ENCODE data around the gene CEACAM19. TPM values are rescaled to one million over a fixed set of nuclear protein-coding genes. Genes with fewer than 3 reads are reported as not detected.

The CEACAM19 gene
- total RNA-seq, 2 experiments from 2014 or later, result 0.31 to 0.57 TPM

DNA sequence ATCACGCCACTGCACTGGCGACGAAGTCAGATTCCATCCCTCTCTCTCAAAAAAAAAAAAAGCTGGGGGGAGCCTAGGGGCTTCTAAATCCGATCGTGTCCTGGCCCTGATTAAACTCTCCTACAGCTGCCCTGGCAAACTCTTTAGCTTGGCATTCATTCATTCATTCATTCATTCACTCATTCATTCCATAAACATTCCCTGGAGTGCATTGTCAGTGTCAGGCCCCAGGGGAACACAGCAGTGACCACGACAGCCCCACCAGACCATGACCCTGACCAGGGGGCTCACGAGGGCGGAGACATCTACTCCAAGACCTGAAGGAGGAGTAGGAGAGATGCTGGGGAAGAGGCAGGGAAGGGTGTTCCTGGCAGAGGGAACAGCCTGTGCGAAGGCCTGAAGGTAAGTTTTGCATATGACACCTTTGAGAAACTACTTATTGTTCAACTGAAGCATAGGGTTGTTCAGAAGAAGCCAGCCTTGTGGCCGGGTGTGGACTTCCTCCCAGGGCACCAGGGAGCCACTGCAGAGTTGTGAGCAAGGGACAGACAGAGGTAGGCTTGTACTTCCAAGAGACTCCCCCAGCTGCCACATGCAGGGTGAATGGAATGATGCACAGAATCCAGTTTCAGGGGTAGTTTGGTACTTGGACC, 52.1 kb downstream of the CEACAM19 start:
- Mint-ChIP-seq H3K4me1 (ENCODE audit: low read depth) (peaks cover 34% of the 10 kb centered on the region), H3K27me3 (peaks cover 2% of the 10 kb centered on the region), H3K4me3 (no peak overlapping the region), H3K9me3 (no peaks in the 10 kb centered on the region), H3K36me3 (no peaks in the 10 kb centered on the region), H3K27ac (no peak overlapping the region)
- ChIA-PET CTCF (interaction anchor here (0.6 to 7.1 kb wide), 46 partner anchors 9 to 1047 kb away, joined by 3 to 434 read pairs (median 5); partner anchors contain the start of genes BCAM, CBLC and NECTIN2), POLR2A (interaction anchor here (1.5 to 3.0 kb wide), 3 partner anchors 30 to 166 kb away, joined by 3 to 20 read pairs (median 7); no protein-coding TSS in a partner anchor)
- DNase-seq, result no peak
- intact Hi-C loops (cut with micrococcal nuclease), result no loop called here

DNA sequence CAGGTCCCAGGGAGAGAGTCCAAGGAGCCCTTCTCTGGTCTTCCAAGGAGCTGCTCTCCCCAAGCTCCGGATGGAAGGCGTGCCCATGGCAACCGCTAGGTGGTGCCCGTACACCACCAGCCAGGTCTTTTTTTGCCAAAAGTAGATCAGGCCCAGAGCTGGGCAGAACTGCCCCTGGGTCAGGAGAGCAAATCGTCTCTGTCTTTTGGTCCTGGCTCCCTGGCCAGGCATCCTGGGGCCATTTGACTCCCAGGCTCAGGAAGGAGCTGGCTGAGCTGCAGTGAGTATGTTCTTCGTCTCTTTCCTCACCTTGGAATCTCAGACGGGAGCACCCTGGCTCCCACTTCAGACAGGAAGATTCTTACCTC, 52.7 kb downstream of the CEACAM19 start:
- H3K36me3 Mint-ChIP-seq, result no peaks in the 10 kb centered on the region
- H3K27me3 Mint-ChIP-seq, result peaks cover 2% of the 10 kb centered on the region
- H3K4me1 Mint-ChIP-seq (ENCODE audit: low read depth), result peaks cover 35% of the 10 kb centered on the region
- intact Hi-C loops (cut with micrococcal nuclease), result loop anchor here (1.0 to 2.0 kb wide), 4 partner anchors 31 to 121 kb away; no protein-coding TSS in a partner anchor
- H3K9me3 Mint-ChIP-seq, result no peaks in the 10 kb centered on the region
- H3K4me3 Mint-ChIP-seq, result no peak overlapping the region
- ChIA-PET CTCF (interaction anchor here (0.6 to 7.1 kb wide), 46 partner anchors 9 to 1047 kb away, joined by 3 to 434 read pairs (median 5); partner anchors contain the start of genes BCAM, CBLC and NECTIN2), POLR2A (interaction anchor here (1.5 to 3.0 kb wide), 3 partner anchors 30 to 166 kb away, joined by 3 to 20 read pairs (median 7); no protein-coding TSS in a partner anchor)
- H3K27ac Mint-ChIP-seq, result peak overlapping the region; percentile 10
- peak; percentile 88 for DNase-seq

DNA sequence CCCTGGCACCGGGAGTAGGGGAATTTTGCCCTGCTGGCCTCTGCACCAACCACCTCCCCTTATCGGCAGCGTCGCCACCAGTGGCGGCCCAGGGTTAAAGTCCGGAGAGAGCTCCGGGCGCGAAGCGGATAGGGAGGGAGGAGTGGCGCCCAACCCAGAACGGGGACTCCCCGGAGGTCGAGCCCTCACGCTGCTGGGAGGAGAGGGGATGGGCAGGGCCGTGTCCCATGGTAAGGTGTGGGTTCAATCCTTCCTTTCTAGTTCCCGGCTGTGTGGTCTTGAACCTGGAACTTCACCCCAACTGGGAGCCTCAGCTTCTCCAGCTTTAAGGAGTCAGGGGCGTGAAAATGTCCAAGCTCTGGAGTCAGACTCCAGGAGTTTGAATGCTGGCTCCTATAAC, 54.0 kb downstream of the CEACAM19 start:
- POLR2A ChIA-PET, result interaction anchor here (1.6 to 3.0 kb wide), 2 partner anchors 46 to 165 kb away, joined by 3 to 20 read pairs; no protein-coding TSS in a partner anchor
- no peak for DNase-seq
- Mint-ChIP-seq H3K9me3 (no peaks in the 10 kb centered on the region), H3K4me3 (no peak overlapping the region), H3K27ac (no peak overlapping the region), H3K4me1 (ENCODE audit: low read depth) (peaks cover 35% of the 10 kb centered on the region), H3K27me3 (peaks cover 2% of the 10 kb centered on the region), H3K36me3 (no peaks in the 10 kb centered on the region)
- intact Hi-C loops (cut with micrococcal nuclease), result loop anchor here (2.0 kb wide), 2 partner anchors 30 to 120 kb away; no protein-coding TSS in a partner anchor
- CTCF ChIA-PET, result interaction anchor here (1.2 to 7.1 kb wide), 14 partner anchors 12 to 127 kb away, joined by 3 to 434 read pairs (median 16); partner anchors contain the start of genes CBLC and NECTIN2

- ChIA-PET POLR2A (interaction anchor here (3.0 kb wide), 1 partner anchor 45 kb away, joined by 20 read pairs; no protein-coding TSS in a partner anchor), CTCF (interaction anchor here (1.2 to 7.1 kb wide), 8 partner anchors 12 to 120 kb away, joined by 4 to 434 read pairs (median 38); partner anchors contain the start of genes CBLC and NECTIN2)
- intact Hi-C loops (cut with micrococcal nuclease), result loop anchor here (2.0 kb wide), 2 partner anchors 29 to 119 kb away; no protein-coding TSS in a partner anchor
- Mint-ChIP-seq H3K36me3 (no peaks in the 10 kb centered on the region), H3K27ac (peak overlapping the region; percentile 13), H3K4me1 (ENCODE audit: low read depth) (peaks cover 35% of the 10 kb centered on the region), H3K27me3 (peaks cover 2% of the 10 kb centered on the region), H3K4me3 (no peak overlapping the region), H3K9me3 (no peaks in the 10 kb centered on the region)
- no peak for DNase-seq
These were observed 54.4 kb downstream of the CEACAM19 start for GRCh38 chr19:44725684-44726083.

- H3K36me3 Mint-ChIP-seq, result no peaks in the 10 kb centered on the region
These were observed 55.2 kb downstream of the CEACAM19 start for GRCh38 chr19:44726465-44726864.

DNA sequence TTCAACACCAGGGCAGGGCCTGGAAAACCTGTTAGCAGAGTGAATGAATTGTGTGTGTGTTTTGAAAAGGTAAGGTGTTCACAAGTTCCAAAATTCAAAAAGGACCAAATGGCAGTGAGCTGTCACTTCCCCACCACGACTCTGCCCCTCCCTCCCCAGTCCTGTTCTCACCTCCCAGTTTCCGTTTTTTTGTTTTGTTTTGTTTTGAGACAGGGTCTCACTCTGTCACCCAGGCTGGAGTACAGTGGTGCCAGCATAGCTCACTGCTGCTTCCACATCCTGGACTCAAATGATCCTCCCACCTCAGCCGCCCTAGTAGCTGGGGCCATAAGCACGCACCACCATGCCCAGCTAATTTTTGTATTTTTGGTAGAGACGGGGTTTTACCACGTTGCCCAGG, 56.9 kb downstream of the CEACAM19 start:
- DNase-seq, result peak; percentile 32
- ChIA-PET CTCF (interaction anchor here (0.8 to 4.8 kb wide), 5 partner anchors 13 to 71 kb away, joined by 3 to 36 read pairs (median 4); no protein-coding TSS in a partner anchor), POLR2A (interaction anchor here (1.0 to 1.1 kb wide), 2 partner anchors 21 to 43 kb away, joined by 3 read pairs; no protein-coding TSS in a partner anchor)
- H3K36me3 Mint-ChIP-seq, result no peaks in the 10 kb centered on the region
- H3K9me3 Mint-ChIP-seq, result no peaks in the 10 kb centered on the region
- H3K4me1 Mint-ChIP-seq (ENCODE audit: low read depth), result peaks cover 23% of the 10 kb centered on the region
- peaks cover 2% of the 10 kb centered on the region for H3K27me3 Mint-ChIP-seq
- H3K4me3 Mint-ChIP-seq, result peak overlapping the region; percentile 0
- H3K27ac Mint-ChIP-seq, result peak overlapping the region; percentile 42
- intact Hi-C loops (cut with micrococcal nuclease), result no loop called here

More at GRCh38 chr19:44726465-44726864, 55.2 kb downstream of the CEACAM19 start:
- intact Hi-C loops (cut with micrococcal nuclease), result no loop called here
- Mint-ChIP-seq H3K4me3 (no peak overlapping the region), H3K4me1 (ENCODE audit: low read depth) (peaks cover 35% of the 10 kb centered on the region), H3K27ac (no peak overlapping the region), H3K9me3 (no peaks in the 10 kb centered on the region), H3K27me3 (peaks cover 2% of the 10 kb centered on the region)
- ChIA-PET CTCF (interaction anchor here (0.6 to 7.1 kb wide), 4 partner anchors 33 to 119 kb away, joined by 4 to 434 read pairs (median 46); partner anchors contain the start of genes CBLC and NECTIN2), POLR2A (interaction anchor here (3.0 kb wide), 1 partner anchor 45 kb away, joined by 20 read pairs; no protein-coding TSS in a partner anchor)
- DNase-seq, result no peak

GRCh38 chr19:44729516-44730033, 58.3 kb downstream of the CEACAM19 start:
- Mint-ChIP-seq H3K9me3 (peaks cover 2% of the 10 kb centered on the region), H3K27ac (no peak overlapping the region), H3K4me3 (no peak overlapping the region), H3K27me3 (no peaks in the 10 kb centered on the region), H3K36me3 (no peaks in the 10 kb centered on the region), H3K4me1 (ENCODE audit: low read depth) (peaks cover 10% of the 10 kb centered on the region)
- CTCF ChIA-PET, result interaction anchor here (0.7 to 4.8 kb wide), 3 partner anchors 42 to 55 kb away, joined by 3 to 36 read pairs (median 8); no protein-coding TSS in a partner anchor
- no peak for DNase-seq
- intact Hi-C loops (cut with micrococcal nuclease), result no loop called here
- POLR2A ChIA-PET, result interaction anchor here (1.7 kb wide), 1 partner anchor 23 kb away, joined by 4 read pairs; no protein-coding TSS in a partner anchor

DNA sequence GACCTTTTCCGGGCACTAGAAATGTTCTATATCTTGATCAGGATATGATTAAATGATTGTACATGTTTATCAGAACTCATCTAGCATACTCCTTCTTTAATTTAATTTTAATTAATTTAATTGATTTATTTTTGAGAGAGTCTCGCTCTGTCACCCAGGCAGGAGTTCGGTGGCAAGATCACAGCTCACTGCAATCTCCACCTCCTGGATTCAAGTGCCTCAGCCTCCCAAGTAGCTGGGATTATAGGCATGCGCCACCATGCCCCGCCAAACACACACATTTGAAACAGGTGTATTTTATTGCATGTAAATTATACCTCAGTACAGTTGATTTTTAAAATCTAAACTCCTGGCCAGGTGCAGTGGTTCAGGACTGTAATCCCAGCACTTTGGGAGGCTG, 59.8 kb downstream of the CEACAM19 start:
- ChIA-PET POLR2A (no interaction called here), CTCF (interaction anchor here (1.4 to 4.8 kb wide), 3 partner anchors 8 to 42 kb away, joined by 4 to 36 read pairs (median 21); no protein-coding TSS in a partner anchor)
- Mint-ChIP-seq H3K9me3 (peaks cover 2% of the 10 kb centered on the region), H3K27ac (no peak overlapping the region), H3K36me3 (no peaks in the 10 kb centered on the region), H3K4me3 (no peak overlapping the region), H3K27me3 (no peaks in the 10 kb centered on the region), H3K4me1 (ENCODE audit: low read depth) (peaks cover 14% of the 10 kb centered on the region)
- intact Hi-C loops (cut with micrococcal nuclease), result no loop called here
- DNase-seq, result no peak

GRCh38 chr19:44731622-44732021, 60.3 kb downstream of the CEACAM19 start:
- H3K36me3 Mint-ChIP-seq, result no peaks in the 10 kb centered on the region
- H3K4me3 Mint-ChIP-seq, result no peak overlapping the region
- ChIA-PET CTCF (interaction anchor here (1.4 to 4.8 kb wide), 3 partner anchors 8 to 42 kb away, joined by 4 to 36 read pairs (median 21); no protein-coding TSS in a partner anchor), POLR2A (no interaction called here)
- H3K27ac Mint-ChIP-seq, result no peak overlapping the region
- H3K4me1 Mint-ChIP-seq (ENCODE audit: low read depth), result peaks cover 14% of the 10 kb centered on the region
- intact Hi-C loops (cut with micrococcal nuclease), result no loop called here
- H3K9me3 Mint-ChIP-seq, result peaks cover 2% of the 10 kb centered on the region
- no peaks in the 10 kb centered on the region for H3K27me3 Mint-ChIP-seq
- DNase-seq, result no peak

GRCh38 chr19:44732235-44733014, 61.1 kb downstream of the CEACAM19 start:
- ChIA-PET POLR2A (interaction anchor here (1.4 kb wide), 1 partner anchor 25 kb away, joined by 3 read pairs; no protein-coding TSS in a partner anchor), CTCF (interaction anchor here (1.0 to 2.9 kb wide), 4 partner anchors 9 to 112 kb away, joined by 3 to 21 read pairs (median 8); no protein-coding TSS in a partner anchor)
- intact Hi-C loops (cut with micrococcal nuclease), result no loop called here
- Mint-ChIP-seq H3K4me1 (ENCODE audit: low read depth) (peaks cover 17% of the 10 kb centered on the region), H3K9me3 (peaks cover 2% of the 10 kb centered on the region), H3K27ac (no peak overlapping the region), H3K36me3 (no peaks in the 10 kb centered on the region), H3K27me3 (no peaks in the 10 kb centered on the region), H3K4me3 (no peak overlapping the region)
- DNase-seq, result no peak
